GM23338 (cell line): ENCODE measurements around the gene OR1J1.

Experiments
- CTCF ChIP-seq, 2 experiments: fragments of 200-600 bp in 1 of 2; sonication (generic) in 1 of 2; conservative IDR thresholded peaks; 2 replicates each; pipeline versions ENCODE4 v1.5.1 to v1.6.1; 2016 to 2017; ENCODE audit warnings: antibody characterized with exemption in 2 of 2, low read depth in 2 of 2, mild to moderate bottlenecking in 2 of 2, moderate library complexity in 1 of 2
- EZH2 ChIP-seq: fragments of 200-600 bp; sonication (generic); IDR thresholded peaks from one replicate; pipeline ENCODE4 v1.8.0; 2017; ENCODE audit warnings: antibody characterized with exemption, mild to moderate bottlenecking, low read depth; ENCODE audit not compliant: unreplicated experiment
- EZH2phosphoT487 ChIP-seq: fragments of 200-600 bp; sonication (generic); IDR thresholded peaks from one replicate; pipeline ENCODE4 v1.8.1; 2018; ENCODE audit warnings: antibody characterized with exemption; ENCODE audit not compliant: unreplicated experiment
- POLR2AphosphoS5 ChIP-seq: IDR thresholded peaks from 2 replicates; pipeline ENCODE4 v1.6.1; 2016; ENCODE audit warnings: antibody characterized with exemption, low read depth

- TF ChIP-seq CTCF (conservative IDR thresholded peaks at IDR 0.05; ENCODE audit: low read depth in 2 of 2) = no peak
- no peak for TF ChIP-seq EZH2phosphoT487
- TF ChIP-seq POLR2AphosphoS5 = no peak
- TF ChIP-seq EZH2 = no peak
Observed at GRCh38 chr9:122453677-122454135, 24.0 kb downstream of the OR1J1 start.
